HepG2 (cell line): Measurements from ENCODE around the gene NRG4.

ENCODE experiments used
- TSC22D2 ChIP-seq: sonication (generic); formaldehyde crosslinking; IDR thresholded peaks from 2 replicates; pipeline ENCODE4 v1.5.1; 2020; ENCODE audit warnings: missing genetic modification reagents, mild to moderate bottlenecking, borderline replicate concordance
- ZNF224 ChIP-seq: sonication (generic); formaldehyde crosslinking; IDR thresholded peaks from 2 replicates; pipeline ENCODE4 v1.5.0; 2020; ENCODE audit warnings: mild to moderate bottlenecking, missing genetic modification reagents

- TF ChIP-seq ZNF224 (no peak), TSC22D2 (CRISPR knock-in tag) (no peak)
These were observed 116.5 kb downstream of the NRG4 start for GRCh38 chr15:75895731-75896130.
